Mammary epithelial cell (primary cell): ENCODE results near the gene IGSF8.

Experiments used
- CTCF ChIP-seq, 2 donors: IDR thresholded peaks in 1 of 2; conservative IDR thresholded peaks in 1 of 2; 2 replicates each; pipeline ENCODE4 v1.5.1; 2011 to 2012; ENCODE audit warnings: inconsistent platforms in 2 of 2, low read length in 2 of 2, mild to moderate bottlenecking in 2 of 2, control low read depth in 1 of 2, low read depth in 1 of 2; ENCODE audit not compliant: insufficient read depth in 1 of 2; ENCODE audit errors: extremely low read depth in 1 of 2
- EZH2 ChIP-seq: IDR thresholded peaks from 2 replicates; pipeline ENCODE4 v1.6.1; 2012; ENCODE audit warnings: low read length, inconsistent platforms, borderline replicate concordance

GRCh38 chr1:160127381-160127780 is 29.0 kb upstream of the IGSF8 start:
- TF ChIP-seq CTCF (conservative IDR thresholded peaks at IDR 0.05 in 1 of 2, IDR thresholded peaks at IDR 0.05 in 1 of 2; ENCODE audit: extremely low read depth in 1 of 2, insufficient read depth in 1 of 2, low read depth in 1 of 2, low read length in 2 of 2) (no peak), EZH2 (no peak)
